GM20431 (cell line): Measurements from ENCODE around the gene SLC6A7.

Experiments
- in situ Hi-C: fragments of 300-500 bp; cut with MseI, MboI; formaldehyde crosslinking; loops from one replicate; pipeline ENCODE4 v1.15.0; 2020; ENCODE audit warnings: low sequenced_read_pairs; ENCODE audit not compliant: unreplicated experiment

Gene SLC6A7

GRCh38 chr5:150188146-150188842 is 1.6 kb upstream of the SLC6A7 start:
- in situ Hi-C loops, result no loop called here

GRCh38 chr5:150189326-150189725 is 536 bp upstream of the SLC6A7 start:
- in situ Hi-C loops, result no loop called here

GRCh38 chr5:150190503-150190979 is 679 bp downstream of the SLC6A7 start:
- in situ Hi-C loops, result no loop called here

- in situ Hi-C loops, result no loop called here
These were observed 1.1 kb downstream of the SLC6A7 start for GRCh38 chr5:150190987-150191386.

GRCh38 chr5:150192462-150192861 is 2.6 kb downstream of the SLC6A7 start:
- in situ Hi-C loops, result no loop called here

- in situ Hi-C loops, result no loop called here
These were observed 6.0 kb downstream of the SLC6A7 start for GRCh38 chr5:150195736-150196485.

GRCh38 chr5:150196514-150196913 is 6.7 kb downstream of the SLC6A7 start:
- in situ Hi-C loops, result no loop called here

GRCh38 chr5:150196986-150197385 is 7.1 kb downstream of the SLC6A7 start:
- in situ Hi-C loops, result no loop called here

GRCh38 chr5:150197476-150197875 is 7.6 kb downstream of the SLC6A7 start:
- in situ Hi-C loops, result no loop called here

- in situ Hi-C loops, result no loop called here
These were observed 12.6 kb downstream of the SLC6A7 start for GRCh38 chr5:150202501-150202900.

- in situ Hi-C loops, result no loop called here
These were observed 14.1 kb downstream of the SLC6A7 start for GRCh38 chr5:150203832-150204589.

GRCh38 chr5:150204590-150204960 is 14.7 kb downstream of the SLC6A7 start:
- in situ Hi-C loops, result no loop called here

- in situ Hi-C loops, result no loop called here
These were observed 16.4 kb downstream of the SLC6A7 start for GRCh38 chr5:150206098-150206778.

- in situ Hi-C loops, result no loop called here
These were observed 16.9 kb downstream of the SLC6A7 start for GRCh38 chr5:150206779-150207115.

GRCh38 chr5:150208187-150209098 is 18.6 kb downstream of the SLC6A7 start:
- in situ Hi-C loops, result no loop called here

GRCh38 chr5:150209099-150209635 is 19.3 kb downstream of the SLC6A7 start:
- in situ Hi-C loops, result no loop called here

- in situ Hi-C loops, result loop anchor here (10.0 kb wide), 1 partner anchor 46 kb away; the partner anchor contains the start of gene CDX1
These were observed 20.8 kb downstream of the SLC6A7 start for GRCh38 chr5:150210644-150211043.

- in situ Hi-C loops, result loop anchor here (10.0 kb wide), 1 partner anchor 47 kb away; the partner anchor contains the start of gene CDX1
These were observed 21.5 kb downstream of the SLC6A7 start for GRCh38 chr5:150211156-150212030.
